ENCODE results near the gene LYRM7. TPM values are rescaled to one million over a fixed set of nuclear protein-coding genes. Genes with fewer than 3 reads are reported as not detected.

The LYRM7 gene
- total and polyA plus RNA-seq, 7 donors = 11.3 to 31.0 (median 24.2) TPM

DNA sequence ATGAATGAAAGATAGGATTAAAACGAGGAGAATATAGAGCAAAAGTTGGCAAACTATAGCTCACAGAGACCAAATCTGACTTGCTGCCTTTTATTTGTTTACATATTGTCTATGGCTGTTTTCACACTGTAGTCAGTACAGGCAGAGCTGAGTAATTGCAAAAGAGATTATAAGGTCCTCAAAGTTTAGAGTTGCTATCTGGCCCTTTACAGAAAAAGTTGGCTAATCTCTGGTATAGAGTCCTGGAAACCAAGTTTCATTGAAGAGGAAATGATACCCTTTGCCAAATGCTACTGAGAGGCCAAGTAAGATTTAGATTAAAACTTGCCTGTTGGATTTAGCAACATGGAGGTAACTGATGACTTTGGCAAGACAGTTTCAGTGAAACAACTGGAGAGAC, 36.0 kb downstream of the LYRM7 start:
- TF ChIP-seq, protein P1, sequence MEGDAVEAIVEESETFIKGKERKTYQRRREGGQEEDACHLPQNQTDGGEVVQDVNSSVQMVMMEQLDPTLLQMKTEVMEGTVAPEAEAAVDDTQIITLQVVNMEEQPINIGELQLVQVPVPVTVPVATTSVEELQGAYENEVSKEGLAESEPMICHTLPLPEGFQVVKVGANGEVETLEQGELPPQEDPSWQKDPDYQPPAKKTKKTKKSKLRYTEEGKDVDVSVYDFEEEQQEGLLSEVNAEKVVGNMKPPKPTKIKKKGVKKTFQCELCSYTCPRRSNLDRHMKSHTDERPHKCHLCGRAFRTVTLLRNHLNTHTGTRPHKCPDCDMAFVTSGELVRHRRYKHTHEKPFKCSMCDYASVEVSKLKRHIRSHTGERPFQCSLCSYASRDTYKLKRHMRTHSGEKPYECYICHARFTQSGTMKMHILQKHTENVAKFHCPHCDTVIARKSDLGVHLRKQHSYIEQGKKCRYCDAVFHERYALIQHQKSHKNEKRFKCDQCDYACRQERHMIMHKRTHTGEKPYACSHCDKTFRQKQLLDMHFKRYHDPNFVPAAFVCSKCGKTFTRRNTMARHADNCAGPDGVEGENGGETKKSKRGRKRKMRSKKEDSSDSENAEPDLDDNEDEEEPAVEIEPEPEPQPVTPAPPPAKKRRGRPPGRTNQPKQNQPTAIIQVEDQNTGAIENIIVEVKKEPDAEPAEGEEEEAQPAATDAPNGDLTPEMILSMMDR (IDR thresholded peaks at IDR 0.05) = no peak
- H3K27me3 ChIP-seq (ENCODE audit: insufficient read depth in 3 of 3, low read length in 2 of 3) = no peaks in the 10 kb centered on the region
- H3K9me3 ChIP-seq = no peaks in the 10 kb centered on the region
- H3K4me3 ChIP-seq = no peak overlapping the region
- H3K36me3 ChIP-seq (ENCODE audit: insufficient read depth in 1 of 2, low read depth in 1 of 2) = peaks cover 0 to 5% of the 10 kb centered on the region in 2 donors
- no peak overlapping the region for H3K27ac ChIP-seq
- DNase-seq (no peak), ATAC-seq (no peak)
- WGBS, 3 donors = 59 to 78% (median 62%) methylated on average over 1 of the region's 1 CpG
- H3K4me1 ChIP-seq = no peaks in the 10 kb centered on the region
- intact Hi-C loops (cut with DNase I) = no loop called here

DNA sequence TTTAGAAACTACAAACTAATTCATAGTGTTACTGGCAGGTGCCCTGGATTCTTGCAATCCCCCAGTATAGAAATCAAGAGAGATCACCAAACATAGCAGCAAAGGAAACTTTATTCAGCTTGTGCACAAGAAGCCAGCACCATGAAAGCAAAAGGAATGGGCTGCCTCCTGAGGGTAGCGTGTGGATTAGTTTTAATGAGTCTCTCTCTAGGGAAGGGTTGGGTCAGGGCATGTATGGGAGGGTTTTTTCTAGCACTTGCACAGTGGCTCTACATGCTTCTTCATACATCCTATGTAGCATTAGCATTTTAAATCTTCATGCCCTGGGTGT, 38.4 kb downstream of the LYRM7 start:
- ATAC-seq (no peak), DNase-seq (no peak)
- TF ChIP-seq, protein P1 (IDR thresholded peaks at IDR 0.05) = no peak
- intact Hi-C loops (cut with DNase I) = no loop called here
- Histone ChIP-seq H3K27me3 (ENCODE audit: insufficient read depth in 3 of 3, low read length in 2 of 3) (no peaks in the 10 kb centered on the region), H3K27ac (no peak overlapping the region), H3K4me3 (no peak overlapping the region), H3K36me3 (ENCODE audit: insufficient read depth in 1 of 2, low read depth in 1 of 2) (no peaks in the 10 kb centered on the region), H3K4me1 (no peaks in the 10 kb centered on the region), H3K9me3 (no peaks in the 10 kb centered on the region)
- 73 to 81% (median 76%) methylated on average over 1 of the region's 1 CpG for WGBS, 3 donors

DNA sequence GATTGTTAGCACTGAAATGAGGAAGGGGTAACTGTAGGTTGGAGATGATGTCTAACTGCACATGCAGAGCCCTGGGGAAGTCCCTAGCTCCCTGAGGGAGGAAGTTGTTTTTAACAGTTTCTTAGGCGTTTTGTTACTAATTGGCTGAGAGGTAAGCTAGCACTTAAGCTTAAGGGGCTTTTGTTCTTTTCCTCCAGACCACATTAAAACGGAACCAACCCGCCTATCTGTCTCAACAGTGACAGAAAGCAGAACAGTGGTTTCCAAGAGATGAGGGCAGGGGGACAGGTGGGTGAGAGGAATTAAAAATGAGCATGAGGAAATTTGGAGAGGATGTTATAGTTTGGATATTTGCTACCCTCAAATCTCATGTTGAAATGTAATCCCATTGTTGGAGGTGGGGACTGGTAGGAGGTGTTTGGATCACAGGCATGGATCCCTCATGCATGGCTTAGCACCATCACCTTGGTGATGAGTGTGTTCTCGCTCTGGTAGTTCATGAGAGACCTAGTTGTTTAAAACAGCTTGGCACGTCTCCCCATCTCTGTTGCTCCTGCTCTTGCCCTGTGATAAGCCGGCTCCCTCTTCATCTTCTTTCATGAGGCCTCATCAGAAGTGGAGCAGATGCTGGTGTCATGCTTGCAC, 38.9 kb downstream of the LYRM7 start:
- ATAC-seq = no peak
- H3K27ac ChIP-seq = no peak overlapping the region
- intact Hi-C loops (cut with DNase I) = no loop called here

DNA sequence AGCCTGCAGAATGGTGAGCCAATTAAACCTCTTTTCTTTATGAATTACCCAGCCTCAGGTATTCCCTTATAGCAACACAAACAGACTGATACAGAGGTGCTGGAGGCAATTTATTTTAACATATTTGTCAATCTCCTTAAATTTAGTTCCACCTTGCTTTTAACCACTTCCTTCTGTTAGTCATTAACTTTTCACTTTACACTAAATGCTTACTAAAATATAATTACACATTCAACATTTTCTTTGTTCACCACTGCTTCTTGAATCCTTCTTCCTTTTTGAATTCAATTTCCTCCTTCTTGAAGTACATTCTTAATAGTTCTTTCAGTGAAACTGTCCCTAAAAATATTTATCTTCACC, 39.4 kb downstream of the LYRM7 start:
- H3K36me3 ChIP-seq (ENCODE audit: insufficient read depth in 1 of 2, low read depth in 1 of 2) = no peaks in the 10 kb centered on the region
- TF ChIP-seq, protein P1 (IDR thresholded peaks at IDR 0.05) = no peak

More for the DNA sequence above, 38.9 kb downstream of the LYRM7 start:
- Histone ChIP-seq H3K9me3 (no peaks in the 10 kb centered on the region), H3K4me3 (no peak overlapping the region), H3K36me3 (ENCODE audit: insufficient read depth in 1 of 2, low read depth in 1 of 2) (no peaks in the 10 kb centered on the region), H3K27me3 (ENCODE audit: insufficient read depth in 3 of 3, low read length in 2 of 3) (no peaks in the 10 kb centered on the region), H3K4me1 (no peaks in the 10 kb centered on the region)
- no peak for DNase-seq
- TF ChIP-seq, protein P1 (IDR thresholded peaks at IDR 0.05) = no peak
- WGBS, 3 donors = 57 to 65% (median 62%) methylated on average over 6 of the region's 6 CpGs

DNA sequence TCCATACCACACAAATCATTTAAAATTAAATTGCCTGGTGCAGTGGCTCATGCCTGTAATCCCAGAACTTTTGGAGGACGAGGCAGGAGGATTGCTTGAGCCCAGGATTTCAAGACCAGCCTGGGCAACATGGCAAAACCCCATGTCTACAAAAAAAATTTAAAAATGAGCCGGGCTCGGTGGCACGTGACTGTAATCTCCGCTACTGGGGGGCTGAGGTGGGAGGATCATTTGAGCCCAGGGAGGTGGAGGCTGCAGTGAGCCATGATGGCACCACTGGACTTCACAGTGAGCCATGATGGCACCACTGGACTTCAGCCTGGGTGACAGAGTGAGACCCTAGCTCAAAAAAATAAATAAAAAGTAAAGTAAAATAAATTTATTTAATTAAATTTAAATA, 40.9 kb downstream of the LYRM7 start:
- H3K27ac ChIP-seq = no peak overlapping the region

More for the DNA sequence above, 39.4 kb downstream of the LYRM7 start:
- Histone ChIP-seq H3K4me3 (no peak overlapping the region), H3K27ac (no peak overlapping the region), H3K4me1 (no peaks in the 10 kb centered on the region), H3K27me3 (ENCODE audit: insufficient read depth in 3 of 3, low read length in 2 of 3) (no peaks in the 10 kb centered on the region), H3K9me3 (no peaks in the 10 kb centered on the region)
- ATAC-seq (no peak), DNase-seq (no peak)
- intact Hi-C loops (cut with DNase I) = no loop called here

More for the DNA sequence above, 40.9 kb downstream of the LYRM7 start:
- Histone ChIP-seq H3K36me3 (ENCODE audit: insufficient read depth in 1 of 2, low read depth in 1 of 2) (no peaks in the 10 kb centered on the region), H3K4me3 (no peak overlapping the region), H3K4me1 (no peaks in the 10 kb centered on the region), H3K27me3 (ENCODE audit: insufficient read depth in 3 of 3, low read length in 2 of 3) (no peaks in the 10 kb centered on the region), H3K9me3 (no peaks in the 10 kb centered on the region)
- TF ChIP-seq, protein P1 (IDR thresholded peaks at IDR 0.05) = no peak
- 89 to 90% (median 90%) methylated on average over 5 of the region's 5 CpGs for WGBS, 3 donors
- DNase-seq (no peak), ATAC-seq (no peak)
- intact Hi-C loops (cut with DNase I) = no loop called here

All from psoas muscle (tissue), 8 donors.